Rectal smooth muscle tissue (tissue), 1 donor: ENCODE results near the gene SELPLG.

Experiments used
- H3K27ac ChIP-seq: one replicate; pipeline ENCODE4 v1.7.0; 2013; ENCODE audit warnings: low read depth, low read length, inconsistent platforms
- H3K27me3 ChIP-seq: one replicate; pipeline ENCODE4 v1.7.0; 2013; ENCODE audit warnings: low read length; ENCODE audit not compliant: control insufficient read depth, insufficient read depth
- H3K36me3 ChIP-seq: one replicate; pipeline ENCODE4 v1.7.0; 2013; ENCODE audit warnings: low read length; ENCODE audit not compliant: control insufficient read depth, insufficient read depth
- H3K4me1 ChIP-seq: one replicate; pipeline ENCODE4 v1.7.0; 2013; ENCODE audit warnings: low read length; ENCODE audit not compliant: control insufficient read depth, insufficient read depth
- H3K4me3 ChIP-seq: one replicate; pipeline ENCODE4 v1.7.0; 2013; ENCODE audit warnings: low read length
- H3K9ac ChIP-seq: one replicate; pipeline ENCODE4 v1.7.0; 2013; ENCODE audit warnings: low read length

Gene SELPLG

DNA sequence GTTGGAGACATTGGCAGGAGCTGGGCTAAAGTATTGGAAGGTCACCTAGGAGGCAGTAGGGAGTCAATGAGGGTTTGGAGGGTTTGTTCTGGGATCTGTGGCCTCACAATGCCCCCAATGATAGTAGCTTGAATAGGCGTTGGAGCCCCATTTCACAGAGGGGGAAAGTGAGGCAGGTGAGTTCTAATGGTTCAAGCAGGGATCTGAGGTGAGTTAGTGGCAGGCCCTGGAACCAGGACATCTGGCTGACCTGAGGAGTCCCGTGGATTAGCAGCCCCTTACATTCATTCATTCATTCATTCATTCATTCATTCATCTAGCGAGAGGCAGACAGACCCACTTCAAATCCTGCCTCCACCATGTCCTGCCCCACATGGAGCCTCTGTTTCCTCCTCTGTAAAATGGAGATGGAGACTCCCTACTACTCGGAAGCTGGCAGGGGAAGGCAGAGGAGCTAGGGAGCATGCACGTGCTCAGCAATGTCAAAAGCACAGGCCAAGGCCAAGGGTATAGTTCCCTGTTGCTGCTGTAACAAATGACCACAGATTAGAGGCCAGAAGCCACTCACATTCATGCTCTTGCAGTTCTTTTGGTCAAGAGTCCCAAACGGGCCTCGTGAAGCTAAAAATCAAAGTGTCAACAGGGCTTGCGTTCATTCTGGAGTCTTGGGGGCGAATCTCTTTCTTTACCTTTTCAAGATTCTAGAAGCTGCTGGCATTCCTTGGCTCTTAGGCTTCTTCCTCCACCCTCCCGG, 33.6 kb downstream of the SELPLG start:
- Histone ChIP-seq H3K4me1 (no peaks in the 10 kb centered on the region), H3K36me3 (no peaks in the 10 kb centered on the region), H3K9ac (no peak overlapping the region), H3K27me3 (no peaks in the 10 kb centered on the region), H3K4me3 (no peak overlapping the region), H3K27ac (no peak overlapping the region)

DNA sequence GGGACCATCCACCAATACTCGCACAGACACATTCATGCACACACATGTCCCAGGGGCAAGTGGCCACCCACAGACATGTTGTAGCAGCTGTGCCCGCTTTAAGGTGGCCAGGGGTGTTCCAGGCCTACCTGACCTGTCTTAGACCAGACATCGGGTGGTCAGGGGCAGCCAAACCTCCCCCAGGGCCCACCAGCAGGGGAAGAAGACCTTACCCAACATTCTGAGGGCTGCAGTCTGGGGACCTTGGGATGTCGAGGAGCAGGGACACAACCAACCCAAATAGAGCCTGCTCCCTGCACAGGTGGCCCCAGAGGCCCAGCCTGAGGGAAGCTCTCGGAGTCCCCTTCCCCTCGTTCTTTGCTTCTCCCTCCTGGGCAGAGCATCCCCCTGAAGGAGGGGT, 34.2 kb downstream of the SELPLG start:
- Histone ChIP-seq H3K36me3 (no peaks in the 10 kb centered on the region), H3K27ac (no peak overlapping the region), H3K27me3 (no peaks in the 10 kb centered on the region), H3K4me3 (no peak overlapping the region), H3K9ac (no peak overlapping the region), H3K4me1 (no peaks in the 10 kb centered on the region)

DNA sequence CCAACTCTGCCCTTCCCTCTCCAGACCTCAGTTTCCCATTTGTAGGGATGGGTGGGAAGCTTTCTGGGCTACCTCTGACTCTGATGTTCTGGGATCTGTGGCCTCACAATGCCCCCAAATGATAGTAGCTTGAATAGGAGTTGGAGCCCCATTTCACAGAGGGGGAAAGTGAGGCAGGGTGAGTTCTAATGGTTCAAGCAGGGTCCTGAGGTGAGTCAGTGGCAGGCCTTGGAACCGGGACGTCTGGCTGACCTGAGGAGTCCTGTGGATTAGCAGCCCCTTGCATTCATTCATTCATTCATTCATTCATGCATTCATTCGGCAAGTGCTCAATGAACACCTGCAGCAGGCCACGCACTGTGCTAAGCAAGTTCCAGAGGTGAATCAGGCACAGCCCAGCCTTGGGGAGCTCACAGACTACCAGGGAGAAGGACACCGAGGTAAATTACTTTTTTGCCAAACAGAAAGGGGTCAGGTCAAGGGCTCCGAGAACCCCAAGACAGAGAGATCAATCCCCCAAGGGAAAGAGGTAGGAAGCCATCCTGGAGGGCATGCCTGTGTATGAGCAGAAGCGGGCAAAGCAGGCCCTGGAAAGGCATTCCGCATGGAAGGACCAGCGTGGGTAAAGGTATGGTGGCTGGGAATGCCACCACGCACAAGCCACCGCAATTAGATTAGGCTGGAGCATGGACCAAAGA, 35.0 kb downstream of the SELPLG start:
- Histone ChIP-seq H3K27me3 (no peaks in the 10 kb centered on the region), H3K36me3 (no peaks in the 10 kb centered on the region), H3K4me3 (no peak overlapping the region), H3K4me1 (no peaks in the 10 kb centered on the region), H3K9ac (no peak overlapping the region), H3K27ac (no peak overlapping the region)

DNA sequence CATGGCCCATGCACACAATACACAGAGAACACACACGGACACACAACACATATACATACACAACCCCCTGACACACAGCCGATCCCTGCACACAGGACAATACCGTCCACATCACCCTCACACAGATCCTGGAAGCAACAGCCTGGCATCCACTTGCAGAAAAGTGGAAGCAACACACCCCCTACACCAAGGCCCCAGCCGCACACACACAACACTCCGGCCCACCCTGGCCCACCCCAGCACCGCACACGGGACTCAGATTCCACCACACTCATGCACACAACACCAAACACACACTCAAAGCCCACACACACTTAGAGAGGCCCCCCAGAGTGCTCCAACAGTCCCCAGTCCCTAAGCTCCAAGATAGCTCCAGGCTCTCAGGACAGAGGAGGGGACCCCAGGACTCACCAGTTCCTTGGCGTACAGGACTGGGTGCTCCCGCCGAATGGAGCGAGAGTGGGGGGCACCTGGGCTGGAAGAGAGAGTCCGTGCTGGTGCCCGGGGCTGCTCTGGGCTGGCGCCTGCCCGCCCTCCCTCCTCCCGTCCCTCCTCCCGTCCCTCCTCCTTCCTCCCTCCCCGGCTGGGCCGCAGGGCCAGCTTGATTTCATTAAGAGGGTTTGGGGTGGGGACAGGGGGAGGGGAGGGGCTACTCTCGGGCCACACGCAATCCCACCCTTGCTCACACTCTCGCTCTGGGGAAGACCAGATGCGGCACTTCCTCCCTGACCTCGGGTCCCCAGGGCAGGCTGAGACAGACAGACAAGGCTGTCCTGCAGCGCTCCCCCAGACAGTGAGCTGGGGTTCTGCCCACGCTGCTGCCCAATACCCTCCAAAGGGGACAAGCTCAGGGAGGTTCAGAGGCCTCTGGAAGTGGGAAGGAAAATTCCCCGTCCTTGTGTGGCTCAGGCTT, 35.9 kb downstream of the SELPLG start, which contains the start of gene TMEM119:
Gene TMEM119, minus strand, starts transcription at position 526 of the 913 bp plus-strand sequence. CDS start 5,701 bp downstream, outside the sequence.
- Histone ChIP-seq H3K36me3 (no peaks in the 10 kb centered on the region), H3K4me1 (no peaks in the 10 kb centered on the region), H3K4me3 (peak within 1 kb of the TSS; percentile 54), H3K27me3 (no peaks in the 10 kb centered on the region), H3K27ac (no peak within 1 kb of the TSS), H3K9ac (no peak within 1 kb of the TSS)

DNA sequence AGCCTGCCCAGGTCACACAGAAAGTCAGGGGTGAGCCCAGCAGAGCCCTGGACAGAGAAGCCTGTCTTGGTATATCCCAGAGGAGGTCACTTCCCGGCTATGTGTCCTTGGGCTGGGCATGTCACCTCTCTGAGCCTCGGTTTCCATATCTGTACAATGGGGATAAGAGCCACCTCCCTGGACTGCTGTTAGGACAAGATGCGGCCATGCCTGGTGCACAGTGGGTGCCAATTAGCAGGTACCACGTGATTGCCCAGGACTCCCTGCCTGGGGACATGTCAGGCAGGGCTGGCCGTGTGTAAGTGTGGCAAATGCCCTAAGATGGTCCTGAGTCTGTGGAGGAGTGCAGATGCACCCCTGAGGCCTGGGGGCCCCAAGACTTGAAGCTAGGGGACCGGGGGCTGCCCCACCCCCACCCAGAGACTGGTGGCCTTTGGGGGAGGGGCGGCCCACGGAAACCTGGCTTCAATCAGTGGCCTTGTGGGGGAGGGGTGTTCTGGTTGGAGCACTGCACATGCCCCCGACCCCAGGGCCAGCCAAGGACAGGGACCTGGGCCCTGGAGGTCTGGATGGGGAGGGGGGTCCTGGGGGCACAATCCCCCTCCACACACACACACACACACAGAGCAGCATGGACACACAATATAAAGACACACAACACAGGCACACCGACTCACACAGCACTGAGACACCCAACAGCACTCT, 36.7 kb downstream of the SELPLG start:
- no peak overlapping the region for H3K27ac ChIP-seq
- H3K4me3 ChIP-seq = peak overlapping the region; percentile 54
- no peaks in the 10 kb centered on the region for H3K27me3 ChIP-seq
- H3K9ac ChIP-seq = no peak overlapping the region
- no peaks in the 10 kb centered on the region for H3K36me3 ChIP-seq
- no peaks in the 10 kb centered on the region for H3K4me1 ChIP-seq

DNA sequence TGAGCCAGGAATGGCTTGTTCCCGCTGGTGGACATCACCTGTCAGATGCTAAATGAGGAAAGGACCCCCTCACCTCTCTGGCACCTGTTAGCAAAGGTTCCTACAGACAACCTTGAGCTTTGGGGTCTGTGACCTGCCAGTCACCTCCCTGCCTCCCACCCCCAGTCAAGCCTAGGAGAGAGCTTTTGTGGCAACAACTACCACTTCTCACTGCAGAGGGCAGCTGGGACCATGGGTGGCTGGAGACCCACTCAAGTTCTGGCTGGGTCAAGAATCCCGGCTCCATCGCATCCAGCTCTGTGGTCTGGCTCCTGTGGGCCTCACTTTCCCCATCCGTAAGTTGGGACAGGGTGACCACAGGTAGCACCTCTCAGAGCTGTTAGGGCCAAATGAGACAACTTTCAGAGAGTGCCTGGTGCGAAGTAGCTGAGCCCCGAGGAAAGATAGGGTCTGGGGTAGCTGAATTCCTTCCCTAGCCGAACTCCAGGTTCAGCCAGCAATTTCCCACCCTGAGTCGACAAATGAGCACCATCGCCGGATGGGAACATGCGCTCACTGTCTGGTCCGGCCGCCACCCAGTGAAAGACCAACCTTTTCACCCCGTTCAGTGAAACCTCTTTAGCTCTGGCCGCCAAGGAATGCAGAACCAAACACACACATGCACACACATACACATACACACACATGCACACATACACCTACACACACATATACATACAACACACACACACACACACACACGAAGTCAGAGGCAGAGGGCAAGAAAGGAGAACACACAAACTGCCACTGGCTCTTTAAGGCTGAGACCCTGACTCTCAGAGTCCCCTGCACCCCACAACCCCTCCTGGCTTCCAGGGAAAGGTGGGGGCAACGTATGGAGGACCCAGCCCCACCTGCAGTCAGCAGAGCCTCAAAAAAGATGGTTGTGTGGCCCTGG, 37.7 kb downstream of the SELPLG start:
- Histone ChIP-seq H3K9ac (no peak overlapping the region), H3K27me3 (no peaks in the 10 kb centered on the region), H3K36me3 (no peaks in the 10 kb centered on the region), H3K4me3 (no peak overlapping the region), H3K27ac (no peak overlapping the region), H3K4me1 (no peaks in the 10 kb centered on the region)

DNA sequence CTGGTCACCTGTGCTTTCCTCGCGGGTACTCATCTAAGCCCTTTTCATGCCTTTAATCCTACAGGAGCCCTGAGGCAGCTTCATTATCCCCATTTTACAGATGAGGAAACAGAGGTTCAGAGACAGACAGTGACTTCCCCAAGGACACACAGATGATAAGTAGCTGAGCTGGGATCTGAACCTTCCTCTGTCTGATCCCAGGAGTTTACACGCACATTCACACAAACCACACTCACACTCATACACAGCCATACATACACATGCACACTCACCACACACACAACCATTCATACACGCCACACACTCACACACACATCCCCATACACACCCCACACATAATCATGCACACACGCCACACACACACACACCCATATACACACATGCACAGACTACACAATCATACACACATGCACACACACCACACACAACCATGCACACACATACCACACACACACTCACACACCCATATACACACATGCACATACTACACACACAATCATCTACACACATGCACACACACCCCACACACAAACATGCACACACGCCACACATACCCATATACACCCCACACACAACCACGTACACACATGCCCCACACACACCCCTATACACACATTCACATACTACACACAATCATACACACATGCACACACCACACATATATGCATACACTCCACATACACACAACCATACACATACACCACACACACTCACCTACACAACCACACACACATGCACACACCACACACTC, 38.6 kb downstream of the SELPLG start:
- Histone ChIP-seq H3K4me3 (no peak overlapping the region), H3K27me3 (no peaks in the 10 kb centered on the region), H3K9ac (no peak overlapping the region), H3K27ac (no peak overlapping the region), H3K4me1 (no peaks in the 10 kb centered on the region), H3K36me3 (no peaks in the 10 kb centered on the region)

DNA sequence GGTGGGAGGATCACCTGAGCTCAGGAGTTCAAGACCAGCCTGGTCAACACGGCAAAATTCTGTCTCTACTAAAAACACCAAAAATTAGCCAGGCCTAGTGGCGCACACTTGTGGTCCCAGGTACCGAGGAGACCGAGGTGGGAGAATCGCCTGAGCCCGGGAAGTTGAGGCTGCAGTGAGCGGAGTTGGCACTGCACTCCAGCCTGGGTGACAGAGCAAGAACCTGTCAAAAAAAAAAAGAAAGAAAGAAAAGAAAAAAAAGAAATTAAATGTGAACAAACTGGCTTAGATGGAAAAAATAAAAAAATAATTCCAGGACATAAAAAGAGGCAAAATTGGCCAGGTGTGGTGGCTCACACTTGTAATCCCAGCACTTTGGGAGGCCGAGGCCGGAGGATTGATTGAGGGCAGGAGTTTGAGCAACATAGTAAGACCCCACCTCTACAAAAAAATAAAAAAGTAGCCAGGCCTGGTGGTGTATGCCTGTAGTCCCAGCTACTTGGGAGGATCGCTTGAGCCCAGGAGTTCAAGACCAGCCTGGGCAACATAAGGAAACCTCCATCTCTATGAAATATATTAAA, 39.3 kb downstream of the SELPLG start:
- Histone ChIP-seq H3K27ac (no peak overlapping the region), H3K9ac (no peak overlapping the region), H3K4me3 (no peak overlapping the region), H3K36me3 (no peaks in the 10 kb centered on the region), H3K27me3 (no peaks in the 10 kb centered on the region), H3K4me1 (no peaks in the 10 kb centered on the region)

DNA sequence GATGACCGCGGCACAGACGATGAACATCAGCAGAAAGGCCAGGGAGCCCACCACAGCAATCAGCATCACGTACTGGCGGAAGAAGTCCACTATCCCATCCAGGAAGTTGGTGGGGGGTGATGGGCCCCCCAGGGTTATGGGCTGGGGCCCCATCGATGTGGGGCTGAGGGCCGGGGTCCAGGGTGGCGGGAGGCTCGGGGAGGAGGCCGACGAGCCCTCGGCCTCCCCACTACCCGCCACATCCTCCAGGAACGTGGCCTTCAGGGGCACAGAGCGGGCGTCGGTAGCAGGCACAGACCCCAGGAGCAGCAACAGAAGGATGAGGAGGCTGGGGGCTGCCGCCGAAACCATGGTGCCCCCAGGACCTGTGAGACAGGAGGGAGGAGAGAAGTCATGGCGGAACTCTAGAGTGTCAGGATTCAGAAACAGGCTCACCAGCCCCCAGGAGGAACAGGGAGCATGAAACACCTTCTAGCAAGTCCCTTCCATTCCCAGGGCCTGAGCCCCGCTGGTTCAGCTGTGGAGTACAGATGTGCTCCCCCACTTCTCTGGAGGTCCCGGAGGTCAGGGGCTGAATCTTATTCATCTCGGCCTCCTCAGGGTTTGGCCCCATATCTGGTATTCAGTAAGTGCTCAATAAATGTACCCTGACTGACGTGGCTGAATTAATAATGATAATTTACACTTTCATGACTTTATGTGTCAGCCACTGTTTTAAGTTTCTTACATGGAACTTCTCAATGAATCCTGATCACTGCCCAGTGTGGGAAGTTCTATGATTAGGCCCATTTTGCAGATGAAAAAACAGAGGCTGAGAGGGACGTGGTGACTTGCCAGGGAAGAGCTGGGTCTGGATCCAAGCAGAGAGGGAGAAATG, 41.4 kb downstream of the SELPLG start:
- H3K27ac ChIP-seq = no peak overlapping the region
- H3K4me3 ChIP-seq = no peak overlapping the region
- no peaks in the 10 kb centered on the region for H3K36me3 ChIP-seq
- H3K4me1 ChIP-seq = no peaks in the 10 kb centered on the region
- H3K27me3 ChIP-seq = no peaks in the 10 kb centered on the region
- no peak overlapping the region for H3K9ac ChIP-seq
